K562 (cell line): Measurements from ENCODE around the gene SPOCK2.

Experiments used
- CHD7 ChIP-seq: fragments of 200-600 bp; sonication (generic); IDR thresholded peaks from one replicate; pipeline ENCODE4 v1.6.1; 2012; ENCODE audit warnings: mild to moderate bottlenecking, low read depth, low read length, inconsistent platforms
- ETV1 ChIP-seq: fragments of 450-650 bp; conservative IDR thresholded peaks from 2 replicates; pipeline ENCODE4 v1.6.1; 2016; ENCODE audit warnings: missing genetic modification characterization, control low read depth, low read depth, missing compliant biosample characterization
- MYC ChIP-seq, 2 experiments: fragments of 250-450 bp in 1 of 2; sonication (Bioruptor Pico) in 1 of 2; IDR thresholded peaks; 2 replicates each; pipeline versions ENCODE4 v1.5.1 to v1.6.1; 2012 to 2021; ENCODE audit warnings: low read depth in 2 of 2, borderline replicate concordance in 1 of 2, improper control_type of control experiment in 1 of 2, low read length in 1 of 2, mild to moderate bottlenecking in 1 of 2, moderate library complexity in 1 of 2
- TCF7L2 ChIP-seq: fragments of 150-350 bp; IDR thresholded peaks from 2 replicates; pipeline ENCODE4 v1.6.1; 2016; ENCODE audit warnings: low read depth, mild to moderate bottlenecking, low read length, moderate library complexity
- ZNF780A ChIP-seq: fragments of 250-450 bp; sonication (Bioruptor Pico); IDR thresholded peaks from 2 replicates; pipeline ENCODE4 v1.5.0; 2021; ENCODE audit warnings: mild to moderate bottlenecking
- TF ChIP-seq, protein P1 (sequence below), 3 experiments: IDR thresholded peaks in 2 of 3; conservative IDR thresholded peaks in 1 of 3; 2 replicates each; pipeline ENCODE4 v1.5.1; 2011 to 2012; ENCODE audit warnings: low read length in 3 of 3, mild to moderate bottlenecking in 3 of 3, control low read depth in 2 of 3, improper control_type of control experiment in 1 of 3, inconsistent platforms in 1 of 3, low read depth in 1 of 3, mixed read lengths in 1 of 3, moderate library complexity in 1 of 3; ENCODE audit not compliant: insufficient read depth in 2 of 3

DNA sequence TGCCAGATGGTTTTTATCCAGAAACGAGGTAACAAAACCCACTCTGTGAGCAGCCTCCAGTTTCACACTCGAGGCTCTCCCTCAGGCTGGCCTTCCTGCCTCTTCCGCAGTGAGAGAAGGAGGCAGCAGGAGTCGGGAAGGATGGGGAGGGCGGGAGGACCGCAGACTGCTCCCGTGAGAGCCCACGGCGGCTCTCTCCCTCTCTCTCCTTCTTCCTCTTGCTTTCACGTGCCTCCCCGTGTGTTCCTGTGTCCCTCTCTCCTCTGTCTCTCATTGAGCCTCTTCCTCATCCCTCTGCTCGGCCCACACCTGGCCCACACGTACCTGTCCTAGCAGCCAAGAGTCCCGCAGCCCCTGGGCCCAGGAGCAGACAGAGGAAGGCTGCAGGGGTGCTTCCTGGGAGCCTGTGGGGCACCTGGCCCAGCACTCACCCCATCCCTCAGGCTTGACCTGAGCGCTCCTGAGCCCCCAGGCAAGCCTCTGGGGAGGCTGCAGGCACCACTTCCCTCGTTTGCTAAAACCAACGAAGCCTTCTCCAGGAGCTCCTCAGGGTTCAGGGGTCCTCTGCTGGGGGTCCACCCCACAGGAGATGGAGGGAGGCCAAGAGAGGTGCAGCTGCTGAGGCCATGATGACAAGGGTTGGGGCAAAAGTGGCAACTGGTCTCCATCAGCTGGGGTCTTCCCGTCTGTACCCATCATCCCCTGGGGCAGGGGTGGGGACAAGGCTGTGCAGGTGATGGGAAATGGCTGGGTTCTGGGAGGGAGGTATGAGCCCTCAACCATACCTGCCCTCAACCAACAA, 13.6 kb downstream of the SPOCK2 start:
- TF ChIP-seq CHD7, result no peak
- TF ChIP-seq ETV1, result no peak
- TF ChIP-seq, protein P1, sequence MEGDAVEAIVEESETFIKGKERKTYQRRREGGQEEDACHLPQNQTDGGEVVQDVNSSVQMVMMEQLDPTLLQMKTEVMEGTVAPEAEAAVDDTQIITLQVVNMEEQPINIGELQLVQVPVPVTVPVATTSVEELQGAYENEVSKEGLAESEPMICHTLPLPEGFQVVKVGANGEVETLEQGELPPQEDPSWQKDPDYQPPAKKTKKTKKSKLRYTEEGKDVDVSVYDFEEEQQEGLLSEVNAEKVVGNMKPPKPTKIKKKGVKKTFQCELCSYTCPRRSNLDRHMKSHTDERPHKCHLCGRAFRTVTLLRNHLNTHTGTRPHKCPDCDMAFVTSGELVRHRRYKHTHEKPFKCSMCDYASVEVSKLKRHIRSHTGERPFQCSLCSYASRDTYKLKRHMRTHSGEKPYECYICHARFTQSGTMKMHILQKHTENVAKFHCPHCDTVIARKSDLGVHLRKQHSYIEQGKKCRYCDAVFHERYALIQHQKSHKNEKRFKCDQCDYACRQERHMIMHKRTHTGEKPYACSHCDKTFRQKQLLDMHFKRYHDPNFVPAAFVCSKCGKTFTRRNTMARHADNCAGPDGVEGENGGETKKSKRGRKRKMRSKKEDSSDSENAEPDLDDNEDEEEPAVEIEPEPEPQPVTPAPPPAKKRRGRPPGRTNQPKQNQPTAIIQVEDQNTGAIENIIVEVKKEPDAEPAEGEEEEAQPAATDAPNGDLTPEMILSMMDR (IDR thresholded peaks at IDR 0.05 in 2 of 3, conservative IDR thresholded peaks at IDR 0.05 in 1 of 3; ENCODE audit: insufficient read depth in 2 of 3, low read depth in 1 of 3, low read length in 3 of 3), result no peak
- TF ChIP-seq MYC (IDR thresholded peaks at IDR 0.05; ENCODE audit: low read depth, low read length), result no peak
- no peak for TF ChIP-seq MYC (CRISPR knock-in tag; IDR thresholded peaks at IDR 0.05; ENCODE audit: borderline replicate concordance, low read depth)
- TF ChIP-seq ZNF780A (CRISPR knock-in tag), result no peak
- TF ChIP-seq TCF7L2, result no peak
